ENCODE results near the gene SLC16A13. TPM values are rescaled to one million over a fixed set of nuclear protein-coding genes. Genes with fewer than 3 reads are reported as not detected.

The SLC16A13 gene
- total and polyA plus RNA-seq, 10 of the 15 experiments (the other 5 are each of a cell fraction or from before 2014, with no cell fraction given): 0.34 to 12.1 (median 3.3) TPM

GRCh38 chr17:7083592-7083991 lies 47.8 kb downstream of the SLC16A13 start:
- 17% methylated on average over 4 of the region's 4 CpGs for WGBS (ENCODE audit: insufficient coverage, insufficient replicate concordance, low lambda C conversion rate, missing lambda C conversion rate)
- H3K36me3 ChIP-seq (ENCODE audit: control insufficient read depth in 2 of 2, insufficient read depth in 2 of 2, low read length in 1 of 2): no peaks in the 10 kb centered on the region
- no peak overlapping the region for H3K9ac ChIP-seq (ENCODE audit: control insufficient read depth, insufficient read depth, low read length)
- intact Hi-C loops (cut with micrococcal nuclease; ENCODE audit: unreplicated experiment): no loop called here
- SMC1A ChIA-PET (ENCODE audit: uncharacterized antibody, unreplicated experiment): no interaction called here
- no peak for FAIRE-seq
- RAD21 ChIA-PET (ENCODE audit: unreplicated experiment): no interaction called here
- POLR2A ChIA-PET: no interaction called here
- in situ Hi-C loops (cut with MboI): no loop called here
- ATAC-seq: no peak
- H2AFZ ChIP-seq (ENCODE audit: control insufficient read depth, low read depth, low read length): no peak overlapping the region
- CTCF ChIA-PET: no interaction called here
- H3K4me2 ChIP-seq (ENCODE audit: control insufficient read depth, insufficient read depth): no peak overlapping the region
- H3K4me3 ChIP-seq: no peak overlapping the region
- H3K27ac ChIP-seq (ENCODE audit: control insufficient read depth, insufficient read depth): no peak overlapping the region
- no peaks in the 10 kb centered on the region for H3K9me3 ChIP-seq (replicated peaks; ENCODE audit: control insufficient read depth, insufficient read depth, low read length)
- no peak for DNase-seq (ENCODE audit: low read depth, low spot score)
- H3K79me2 ChIP-seq (ENCODE audit: control insufficient read depth, insufficient read depth, low read length): no peaks in the 10 kb centered on the region
- BruUV-seq (replicated peaks): no TSS peak
- H4K20me1 ChIP-seq (ENCODE audit: control insufficient read depth, insufficient read depth): no peaks in the 10 kb centered on the region
- H3K4me1 ChIP-seq (ENCODE audit: control insufficient read depth, insufficient read depth, low read length): no peaks in the 10 kb centered on the region
- H3K27me3 ChIP-seq (replicated peaks in 1 of 2; ENCODE audit: control insufficient read depth in 2 of 2, insufficient read depth in 2 of 2, low read length in 1 of 2): no peaks in the 10 kb centered on the region
- TF ChIP-seq ELK1 (IDR thresholded peaks at IDR 0.05; ENCODE audit: low read depth, low read length) (no peak), HDGF (IDR thresholded peaks at IDR 0.05) (no peak), ZNF274 (IDR thresholded peaks at IDR 0.05; ENCODE audit: insufficient read depth, insufficient read length) (no peak), FOS (IDR thresholded peaks at IDR 0.05; ENCODE audit: borderline replicate concordance, extremely low read depth, insufficient read length) (no peak), EZH2 (IDR thresholded peaks at IDR 0.05; ENCODE audit: borderline replicate concordance, control insufficient read depth, low read depth, low read length) (no peak), PAX8 (IDR thresholded peaks at IDR 0.05) (no peak), TCF3 (IDR thresholded peaks at IDR 0.05; ENCODE audit: borderline replicate concordance, insufficient read depth, low read depth, low read length) (no peak), SUZ12 (IDR thresholded peaks at IDR 0.05; ENCODE audit: unreplicated experiment) (no peak), SIX5 (IDR thresholded peaks at IDR 0.05; ENCODE audit: low read depth, low read length, severe bottlenecking) (no peak), CHD4 (IDR thresholded peaks at IDR 0.05) (no peak), IRF4 (IDR thresholded peaks at IDR 0.05; ENCODE audit: low read depth, low read length) (no peak), REST (IDR thresholded peaks at IDR 0.05; ENCODE audit: low read depth, low read length) (no peak)
- TF ChIP-seq, protein P1, sequence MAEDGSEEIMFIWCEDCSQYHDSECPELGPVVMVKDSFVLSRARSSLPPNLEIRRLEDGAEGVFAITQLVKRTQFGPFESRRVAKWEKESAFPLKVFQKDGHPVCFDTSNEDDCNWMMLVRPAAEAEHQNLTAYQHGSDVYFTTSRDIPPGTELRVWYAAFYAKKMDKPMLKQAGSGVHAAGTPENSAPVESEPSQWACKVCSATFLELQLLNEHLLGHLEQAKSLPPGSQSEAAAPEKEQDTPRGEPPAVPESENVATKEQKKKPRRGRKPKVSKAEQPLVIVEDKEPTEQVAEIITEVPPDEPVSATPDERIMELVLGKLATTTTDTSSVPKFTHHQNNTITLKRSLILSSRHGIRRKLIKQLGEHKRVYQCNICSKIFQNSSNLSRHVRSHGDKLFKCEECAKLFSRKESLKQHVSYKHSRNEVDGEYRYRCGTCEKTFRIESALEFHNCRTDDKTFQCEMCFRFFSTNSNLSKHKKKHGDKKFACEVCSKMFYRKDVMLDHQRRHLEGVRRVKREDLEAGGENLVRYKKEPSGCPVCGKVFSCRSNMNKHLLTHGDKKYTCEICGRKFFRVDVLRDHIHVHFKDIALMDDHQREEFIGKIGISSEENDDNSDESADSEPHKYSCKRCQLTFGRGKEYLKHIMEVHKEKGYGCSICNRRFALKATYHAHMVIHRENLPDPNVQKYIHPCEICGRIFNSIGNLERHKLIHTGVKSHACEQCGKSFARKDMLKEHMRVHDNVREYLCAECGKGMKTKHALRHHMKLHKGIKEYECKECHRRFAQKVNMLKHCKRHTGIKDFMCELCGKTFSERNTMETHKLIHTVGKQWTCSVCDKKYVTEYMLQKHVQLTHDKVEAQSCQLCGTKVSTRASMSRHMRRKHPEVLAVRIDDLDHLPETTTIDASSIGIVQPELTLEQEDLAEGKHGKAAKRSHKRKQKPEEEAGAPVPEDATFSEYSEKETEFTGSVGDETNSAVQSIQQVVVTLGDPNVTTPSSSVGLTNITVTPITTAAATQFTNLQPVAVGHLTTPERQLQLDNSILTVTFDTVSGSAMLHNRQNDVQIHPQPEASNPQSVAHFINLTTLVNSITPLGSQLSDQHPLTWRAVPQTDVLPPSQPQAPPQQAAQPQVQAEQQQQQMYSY (CRISPR knock-in tag; IDR thresholded peaks at IDR 0.05): no peak
- TF ChIP-seq, protein P2, sequence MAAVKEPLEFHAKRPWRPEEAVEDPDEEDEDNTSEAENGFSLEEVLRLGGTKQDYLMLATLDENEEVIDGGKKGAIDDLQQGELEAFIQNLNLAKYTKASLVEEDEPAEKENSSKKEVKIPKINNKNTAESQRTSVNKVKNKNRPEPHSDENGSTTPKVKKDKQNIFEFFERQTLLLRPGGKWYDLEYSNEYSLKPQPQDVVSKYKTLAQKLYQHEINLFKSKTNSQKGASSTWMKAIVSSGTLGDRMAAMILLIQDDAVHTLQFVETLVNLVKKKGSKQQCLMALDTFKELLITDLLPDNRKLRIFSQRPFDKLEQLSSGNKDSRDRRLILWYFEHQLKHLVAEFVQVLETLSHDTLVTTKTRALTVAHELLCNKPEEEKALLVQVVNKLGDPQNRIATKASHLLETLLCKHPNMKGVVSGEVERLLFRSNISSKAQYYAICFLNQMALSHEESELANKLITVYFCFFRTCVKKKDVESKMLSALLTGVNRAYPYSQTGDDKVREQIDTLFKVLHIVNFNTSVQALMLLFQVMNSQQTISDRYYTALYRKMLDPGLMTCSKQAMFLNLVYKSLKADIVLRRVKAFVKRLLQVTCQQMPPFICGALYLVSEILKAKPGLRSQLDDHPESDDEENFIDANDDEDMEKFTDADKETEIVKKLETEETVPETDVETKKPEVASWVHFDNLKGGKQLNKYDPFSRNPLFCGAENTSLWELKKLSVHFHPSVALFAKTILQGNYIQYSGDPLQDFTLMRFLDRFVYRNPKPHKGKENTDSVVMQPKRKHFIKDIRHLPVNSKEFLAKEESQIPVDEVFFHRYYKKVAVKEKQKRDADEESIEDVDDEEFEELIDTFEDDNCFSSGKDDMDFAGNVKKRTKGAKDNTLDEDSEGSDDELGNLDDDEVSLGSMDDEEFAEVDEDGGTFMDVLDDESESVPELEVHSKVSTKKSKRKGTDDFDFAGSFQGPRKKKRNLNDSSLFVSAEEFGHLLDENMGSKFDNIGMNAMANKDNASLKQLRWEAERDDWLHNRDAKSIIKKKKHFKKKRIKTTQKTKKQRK (IDR thresholded peaks at IDR 0.05; ENCODE audit: low read depth, low read length): no peak

Measured in GM12878 (cell line).